Activated effector memory CD4-positive, alpha-beta T cell treated with Interleukin-2 at 50 U/mL for 16 hours (primary cell): Measurements from ENCODE around the gene DSC3.

Source experiments
- DNase-seq: peaks from one replicate; pipeline ENCODE4 v3.0.0-alpha.2; 2020

Gene DSC3

GRCh38 chr18:30969670-30970170, 72.8 kb downstream of the DSC3 start:
- DNase-seq = no peak

- DNase-seq = no peak
Measured at GRCh38 chr18:30967701-30968100, 74.8 kb downstream of the DSC3 start.

- DNase-seq = no peak
Measured at GRCh38 chr18:30965237-30965636, 77.3 kb downstream of the DSC3 start.

DNA sequence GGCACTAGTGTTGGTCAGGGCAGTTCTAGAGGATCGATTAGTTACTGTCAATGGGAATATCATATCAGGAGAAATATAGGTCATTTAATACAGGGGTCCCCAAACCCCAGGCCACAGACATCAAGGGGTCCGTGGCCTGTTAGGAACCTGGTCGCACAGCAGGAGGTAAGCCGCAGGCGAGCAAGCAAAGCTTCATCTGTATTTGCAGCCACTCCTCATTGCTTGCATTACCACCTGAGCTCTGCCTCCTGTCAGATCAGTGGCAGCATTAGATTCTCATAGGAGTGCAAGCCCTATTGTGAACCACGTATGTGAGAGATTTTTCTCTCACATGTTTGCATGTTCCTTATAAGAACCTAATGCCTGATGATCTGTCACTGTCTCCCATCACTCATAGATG, 81.9 kb downstream of the DSC3 start:
- no peak for DNase-seq

- DNase-seq = no peak
Measured at GRCh38 chr18:30957066-30957465, 85.5 kb downstream of the DSC3 start.

GRCh38 chr18:30954262-30954661, 88.3 kb downstream of the DSC3 start:
- DNase-seq = no peak

DNA sequence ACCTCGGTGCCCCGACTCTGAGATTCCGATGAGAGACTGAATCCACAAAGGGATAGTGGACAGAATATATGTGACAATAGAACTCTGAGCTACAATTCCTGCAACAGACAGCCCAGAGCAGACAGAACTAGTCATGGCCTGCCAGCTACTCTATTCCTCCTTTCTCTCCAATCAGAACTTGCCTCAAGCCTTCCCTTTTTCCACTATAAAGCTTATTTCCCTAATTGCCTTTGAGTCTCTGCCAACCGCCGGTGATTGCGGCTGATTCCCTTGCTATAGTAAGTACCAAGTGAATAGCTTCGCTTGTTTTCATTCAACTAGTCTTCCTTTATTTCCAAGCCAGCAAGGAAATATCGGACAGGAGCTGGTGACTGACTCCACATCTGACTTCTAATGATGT, 96.8 kb downstream of the DSC3 start:
- DNase-seq = no peak

GRCh38 chr18:30944773-30945417, 97.6 kb downstream of the DSC3 start:
- no peak for DNase-seq

DNA sequence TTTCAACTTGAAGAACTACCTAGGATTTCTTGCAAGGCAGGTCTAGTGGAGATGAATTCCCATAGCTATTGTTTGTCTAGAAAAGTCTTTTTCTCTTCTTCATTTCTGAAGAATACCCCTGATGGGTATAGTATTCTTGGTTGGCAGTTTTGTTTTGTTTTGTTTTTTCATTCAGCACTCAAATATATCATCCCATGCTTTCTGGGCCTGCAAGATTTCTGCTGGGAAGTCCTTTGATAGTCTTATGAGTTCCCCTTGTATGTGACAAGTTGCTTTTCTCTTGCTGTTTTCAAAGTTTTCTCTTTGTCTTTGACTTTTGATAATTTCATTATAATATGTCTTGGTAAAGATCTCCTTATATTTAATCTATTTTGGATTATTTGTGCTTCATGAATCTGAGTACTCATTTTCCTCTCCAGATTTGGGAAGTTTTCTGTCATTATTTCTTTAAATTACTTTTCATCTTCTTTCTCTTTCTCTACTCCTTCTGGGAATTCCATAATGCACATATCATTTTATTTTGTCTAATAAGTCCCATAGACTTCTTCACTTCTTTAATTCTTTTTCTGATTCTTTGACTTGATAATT, 101.5 kb downstream of the DSC3 start:
- DNase-seq = no peak
